ENCODE results near the gene RBMS1. TPM values are rescaled to one million over a fixed set of nuclear protein-coding genes. Genes with fewer than 3 reads are reported as not detected.
"Not testable (repeated sequence)": the region's sequence is repeated elsewhere in the genome, so short reads cannot be mapped to it uniquely, and the experiment has no call there.

RBMS1 gene
- total and polyA plus RNA-seq, 2 of the 13 experiments (the other 11 are each of a cell fraction or from before 2014, with no cell fraction given) = 55.5 to 110 TPM

DNA sequence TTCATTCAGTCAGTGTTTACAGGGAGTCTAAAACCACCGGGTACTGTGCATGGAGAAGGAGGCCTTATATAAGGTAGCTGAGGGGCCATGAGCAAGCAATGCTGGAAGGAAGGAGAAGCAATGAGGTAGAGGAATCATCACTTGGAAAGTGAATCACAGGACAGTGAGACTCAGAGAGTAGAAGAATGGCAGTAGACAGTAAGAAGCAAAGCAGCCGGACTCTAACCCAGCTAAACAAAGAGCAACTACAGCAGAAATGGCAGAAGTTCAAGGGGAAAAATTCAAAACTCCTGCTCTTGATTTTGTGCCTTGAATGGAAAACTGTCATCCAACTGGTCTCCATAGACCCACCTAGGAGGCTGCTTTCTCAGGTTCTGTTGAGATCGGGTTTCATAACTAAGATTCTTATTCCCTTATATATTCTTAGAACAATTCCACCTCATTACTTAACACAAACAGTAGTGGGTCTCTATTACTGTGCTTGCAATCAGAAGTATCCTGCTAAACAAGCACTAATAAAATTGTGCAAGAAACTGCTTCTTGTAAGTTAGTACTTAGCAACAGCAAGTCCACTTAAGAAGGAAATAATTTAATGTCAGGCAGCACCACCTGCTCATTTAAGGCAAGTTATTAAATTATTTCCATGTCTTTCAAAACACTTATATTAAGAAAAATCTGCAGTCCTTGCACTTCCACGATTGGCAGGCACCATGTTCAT lies 68.0 kb downstream of the RBMS1 start:
- WGBS (ENCODE audit: low lambda C conversion rate) = 89% methylated on average over 4 of the region's 4 CpGs
- no peak for ATAC-seq
- Histone ChIP-seq H3K9me3 (ENCODE audit: low read length) (peaks cover 11% of the 10 kb centered on the region), H3K4me2 (ENCODE audit: low read depth, low read length) (no peak overlapping the region), H3K36me3 (replicated peaks in 1 of 2; ENCODE audit: control insufficient read depth in 1 of 2, insufficient read depth in 2 of 2, low read length in 2 of 2) (peaks cover 3 to 4% of the 10 kb centered on the region in 2 experiments; a peak in 4 of 5 replicates), H3K4me3 (replicated peaks in 1 of 3; ENCODE audit: insufficient read depth in 1 of 3, low read depth in 2 of 3, low read length in 3 of 3) (no peak overlapping the region), H3K9ac (ENCODE audit: insufficient read depth, low read depth, low read length) (no peak overlapping the region), H3K4me1 (ENCODE audit: insufficient read depth, low read length) (no peaks in the 10 kb centered on the region), H4K20me1 (ENCODE audit: insufficient read depth, low read length) (no peaks in the 10 kb centered on the region), H3K27me3 (ENCODE audit: control insufficient read depth in 1 of 2, insufficient read depth in 2 of 2, low read length in 2 of 2) (no peaks in the 10 kb centered on the region), H3K27ac (ENCODE audit: extremely low read length, insufficient read depth, low read length) (no peak overlapping the region), H3K79me2 (ENCODE audit: insufficient read depth, low read length) (peaks cover 2% of the 10 kb centered on the region), H2AFZ (ENCODE audit: low read length) (no peak overlapping the region)
- no peak for FAIRE-seq
- intact Hi-C loops (cut with micrococcal nuclease; ENCODE audit: unreplicated experiment) (loop anchor here (5.0 kb wide), 2 partner anchors 492 to 547 kb away; no protein-coding TSS in a partner anchor), in situ Hi-C loops (cut with HindIII; ENCODE audit: extremely low pct_ligation_motif_present, low pct_unique_long_range_greater_than_20kb) (no loop called here)
- TF ChIP-seq HMG20B (CRISPR knock-in tag; conservative IDR thresholded peaks at IDR 0.05) (no peak), CEBPB (IDR thresholded peaks at IDR 0.05; ENCODE audit: borderline replicate concordance, low read depth, low read length) (0 out of 2 replicates have a peak, but pooled peaks have one; percentile 25), TARDBP (CRISPR knock-in tag; IDR thresholded peaks at IDR 0.05) (no peak)
- TF ChIP-seq, protein P1, sequence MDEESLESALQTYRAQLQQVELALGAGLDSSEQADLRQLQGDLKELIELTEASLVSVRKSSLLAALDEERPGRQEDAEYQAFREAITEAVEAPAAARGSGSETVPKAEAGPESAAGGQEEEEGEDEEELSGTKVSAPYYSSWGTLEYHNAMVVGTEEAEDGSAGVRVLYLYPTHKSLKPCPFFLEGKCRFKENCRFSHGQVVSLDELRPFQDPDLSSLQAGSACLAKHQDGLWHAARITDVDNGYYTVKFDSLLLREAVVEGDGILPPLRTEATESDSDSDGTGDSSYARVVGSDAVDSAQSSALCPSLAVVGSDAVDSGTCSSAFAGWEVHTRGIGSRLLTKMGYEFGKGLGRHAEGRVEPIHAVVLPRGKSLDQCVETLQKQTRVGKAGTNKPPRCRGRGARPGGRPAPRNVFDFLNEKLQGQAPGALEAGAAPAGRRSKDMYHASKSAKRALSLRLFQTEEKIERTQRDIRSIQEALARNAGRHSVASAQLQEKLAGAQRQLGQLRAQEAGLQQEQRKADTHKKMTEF (CRISPR knock-in tag; IDR thresholded peaks at IDR 0.05) = no peak
- ChIA-PET CTCF (ENCODE audit: low intra/inter-chr PET ratio, low total read pairs) (no interaction called here), POLR2A (no interaction called here)
- no TSS peak for BruUV-seq (replicated peaks)
- no peak for DNase-seq (ENCODE audit: low spot score)

DNA sequence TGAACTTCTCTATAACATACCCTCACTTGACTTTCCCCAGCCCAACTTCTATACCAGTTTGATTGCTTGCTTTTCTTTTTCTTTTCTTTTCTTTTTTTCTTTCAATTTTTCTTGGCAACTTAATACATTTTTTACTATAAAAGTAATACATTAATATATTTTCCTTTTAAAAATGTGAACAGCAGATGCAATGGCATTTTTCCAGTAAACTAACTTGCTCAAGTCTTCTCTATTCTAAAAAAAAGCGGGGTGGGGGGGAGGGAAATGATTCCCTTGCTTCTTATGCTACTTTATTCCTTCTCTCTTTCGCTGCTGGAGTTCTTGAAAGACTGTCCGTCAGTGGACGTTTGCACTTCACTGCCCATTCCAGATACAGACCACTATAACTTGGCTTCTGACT lies 70.5 kb downstream of the RBMS1 start:
- ATAC-seq = no peak
- CTCF ChIA-PET (ENCODE audit: low intra/inter-chr PET ratio, low total read pairs) = no interaction called here

DNA sequence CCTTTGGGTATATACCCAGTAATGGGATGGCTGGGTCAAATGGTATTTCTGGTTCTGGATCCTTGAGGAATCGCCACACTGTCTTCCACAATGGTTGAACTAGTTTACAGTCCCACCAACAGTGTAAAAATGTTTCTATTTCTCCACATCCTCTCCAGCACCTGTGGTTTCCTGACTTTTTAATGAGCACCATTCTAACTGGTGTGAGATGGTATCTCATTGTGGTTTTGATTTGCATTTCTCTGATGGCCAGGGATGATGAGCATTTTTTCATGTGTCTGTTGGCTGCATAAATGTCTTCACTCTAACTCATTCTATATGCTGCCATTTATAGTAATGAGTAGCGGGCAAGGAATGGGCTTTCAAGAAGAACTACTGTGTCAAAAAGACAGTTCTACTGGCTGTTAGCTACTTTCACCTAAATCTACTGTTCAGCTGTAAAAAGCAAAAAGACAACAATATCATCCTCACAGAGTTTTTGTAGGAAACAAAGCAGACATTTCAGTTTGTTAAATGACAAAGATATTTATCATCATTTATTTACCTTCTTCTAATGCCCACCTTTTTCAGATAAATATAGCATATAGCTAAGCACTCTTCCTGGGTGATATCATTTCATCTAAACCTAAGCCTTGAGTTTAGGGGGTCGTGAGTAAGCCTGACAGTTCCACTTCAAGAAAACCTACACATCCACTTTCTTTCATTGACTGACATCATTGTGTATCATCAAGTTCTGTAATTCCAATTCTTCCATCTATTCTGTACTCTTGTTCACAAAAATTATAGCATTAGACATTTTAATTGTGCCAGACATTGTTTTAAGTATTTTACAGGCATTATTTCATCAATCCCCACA lies 71.7 kb downstream of the RBMS1 start:
- H3K79me2 ChIP-seq (ENCODE audit: insufficient read depth, low read length); H2AFZ ChIP-seq (ENCODE audit: low read length); H4K20me1 ChIP-seq (ENCODE audit: insufficient read depth, low read length); H3K4me3 ChIP-seq (replicated peaks in 1 of 3; ENCODE audit: insufficient read depth in 1 of 3, low read depth in 2 of 3, low read length in 3 of 3); H3K27ac ChIP-seq (ENCODE audit: extremely low read length, insufficient read depth, low read length); BruUV-seq (replicated peaks); H3K27me3 ChIP-seq (ENCODE audit: control insufficient read depth in 1 of 2, insufficient read depth in 2 of 2, low read length in 2 of 2); POLR2A ChIA-PET; in situ Hi-C loops (cut with HindIII; ENCODE audit: extremely low pct_ligation_motif_present, low pct_unique_long_range_greater_than_20kb); DNase-seq (ENCODE audit: low spot score); H3K9me3 ChIP-seq (ENCODE audit: low read length); CTCF ChIA-PET (ENCODE audit: low intra/inter-chr PET ratio, low total read pairs); intact Hi-C loops (cut with micrococcal nuclease; ENCODE audit: unreplicated experiment); H3K4me2 ChIP-seq (ENCODE audit: low read depth, low read length); H3K4me1 ChIP-seq (ENCODE audit: insufficient read depth, low read length); H3K9ac ChIP-seq (ENCODE audit: insufficient read depth, low read depth, low read length); FAIRE-seq; ATAC-seq; H3K36me3 ChIP-seq (replicated peaks in 1 of 2; ENCODE audit: control insufficient read depth in 1 of 2, insufficient read depth in 2 of 2, low read length in 2 of 2): not testable (repeated sequence)
- WGBS (ENCODE audit: low lambda C conversion rate) = 94% methylated on average over 3 of the region's 3 CpGs

More for the DNA sequence above, 70.5 kb downstream of the RBMS1 start:
- BruUV-seq (replicated peaks) = no TSS peak
- H3K79me2 ChIP-seq (ENCODE audit: insufficient read depth, low read length) = peaks cover 2% of the 10 kb centered on the region
- no peak for DNase-seq (ENCODE audit: low spot score)
- TF ChIP-seq ZNF598 (CRISPR knock-in tag; IDR thresholded peaks at IDR 0.05; ENCODE audit: borderline replicate concordance) (no peak), BORCS8-MEF2B (CRISPR knock-in tag; IDR thresholded peaks at IDR 0.05) (no peak)
- WGBS (ENCODE audit: low lambda C conversion rate) = 79% methylated on average over 4 of the region's 4 CpGs
- H4K20me1 ChIP-seq (ENCODE audit: insufficient read depth, low read length) = no peaks in the 10 kb centered on the region
- H3K4me3 ChIP-seq (replicated peaks in 1 of 3; ENCODE audit: insufficient read depth in 1 of 3, low read depth in 2 of 3, low read length in 3 of 3) = no peak overlapping the region
- no peak overlapping the region for H3K4me2 ChIP-seq (ENCODE audit: low read depth, low read length)
- no peaks in the 10 kb centered on the region for H3K9me3 ChIP-seq (ENCODE audit: low read length)
- H3K9ac ChIP-seq (ENCODE audit: insufficient read depth, low read depth, low read length) = no peak overlapping the region
- H3K36me3 ChIP-seq (replicated peaks in 1 of 2; ENCODE audit: control insufficient read depth in 1 of 2, insufficient read depth in 2 of 2, low read length in 2 of 2) = 0 out of 5 replicates have a peak, but pooled peaks cover 0 to 1% of the 10 kb centered on the region in 2 experiments
- POLR2A ChIA-PET = no interaction called here
- no peak overlapping the region for H2AFZ ChIP-seq (ENCODE audit: low read length)
- intact Hi-C loops (cut with micrococcal nuclease; ENCODE audit: unreplicated experiment) = no loop called here
- 0 out of 2 replicates have a peak, but pooled peaks cover 5% of the 10 kb centered on the region for H3K4me1 ChIP-seq (ENCODE audit: insufficient read depth, low read length)
- H3K27ac ChIP-seq (ENCODE audit: extremely low read length, insufficient read depth, low read length) = no peak overlapping the region
- H3K27me3 ChIP-seq (ENCODE audit: control insufficient read depth in 1 of 2, insufficient read depth in 2 of 2, low read length in 2 of 2) = no peaks in the 10 kb centered on the region
- FAIRE-seq = no peak
- in situ Hi-C loops (cut with HindIII; ENCODE audit: extremely low pct_ligation_motif_present, low pct_unique_long_range_greater_than_20kb) = no loop called here

Measured in HepG2 (cell line).